K562 (cell line): Measurements from ENCODE around the gene GOLGA6L24. TPM values are rescaled to one million over a fixed set of nuclear protein-coding genes. Genes with fewer than 3 reads are reported as not detected.

Experiments used
- polyA plus RNA-seq, 8 experiments: library from polyadenylated mRNA; depleted of rRNA in 4 of 8; stranded (reverse) in 5 of 8; unstranded in 3 of 8; fragments of >200 nt; fragmentation: Nextera tagmentation in 2 of 8; fragmentation: Illumina TruSeq in 1 of 8; extraction: Ambion mirVana in 2 of 8; extraction: Trizol in 1 of 8; gene quantifications; 2 replicates each; pipeline versions ENCODE4 v1.2.1 to v1.2.3, GENCODE V29; 2011 to 2014; ENCODE audit warnings: inconsistent platforms in 1 of 8, missing spikeins in 1 of 8
- small RNA-seq: library from RNA; depleted of rRNA; stranded (forward); fragments of <200 nt; gene quantifications from one replicate; pipeline ENCODE3, GENCODE V24; 2014
- total RNA-seq, 7 experiments: library from RNA; depleted of rRNA in 6 of 7; stranded (reverse); fragments of >200 nt in 6 of 7; fragmentation: Illumina TruSeq in 2 of 7; extraction: Trizol in 2 of 7; gene quantifications; 2 replicates each; pipeline versions ENCODE4 v1.2.1 to v1.2.3, GENCODE V29; 2011 to 2021; ENCODE audit warnings: low replicate concordance in 1 of 7

GOLGA6L24 gene
- total and polyA plus RNA-seq, 9 of the 15 experiments (the other 6 are each of a cell fraction or from before 2014, with no cell fraction given): not detected

Small RNA genes lying within 50 kb of the gene (small RNA-seq; reads per million reads assigned to genes)
- gene AC091304.5 (not detected), gene RN7SL238P (not detected)

Other genes with a start within 250 kb of the GOLGA6L24 start
- 41.0 and 54.1 TPM in 2 replicates for gene HERC2, start 35.9 kb downstream of the GOLGA6L24 start, total RNA-seq (2014; rRNA removed)
- 48.0 and 52.5 TPM in 2 replicates for gene HERC2, start 35.9 kb downstream of the GOLGA6L24 start, total RNA-seq (2014; rRNA removed; fragmentation: Illumina TruSeq; extraction: Trizol)
- 37.5 and 42.6 TPM in 2 replicates for gene HERC2, start 35.9 kb downstream of the GOLGA6L24 start, total RNA-seq (2015; rRNA removed; fragmentation: Illumina TruSeq; extraction: Trizol)
- gene HERC2, start 35.9 kb downstream of the GOLGA6L24 start, total RNA-seq (2021): 66.2 and 76.9 TPM in 2 replicates
- gene HERC2, start 35.9 kb downstream of the GOLGA6L24 start, polyA plus RNA-seq (2011; rRNA removed): 30.5 and 33.0 TPM in 2 replicates
- 60.7 and 84.0 TPM in 2 replicates for gene HERC2, start 35.9 kb downstream of the GOLGA6L24 start, polyA plus RNA-seq (2014; fragmentation: Illumina TruSeq; extraction: Trizol)
- gene HERC2, start 35.9 kb downstream of the GOLGA6L24 start, polyA plus RNA-seq (2014; fragmentation: Nextera tagmentation; extraction: Ambion mirVana): 10 to 100 TPM; 10.6 to 12.4 TPM
- gene HERC2, start 35.9 kb downstream of the GOLGA6L24 start, polyA plus RNA-seq (2014; rRNA removed): 51.0 and 54.2 TPM in 2 replicates
- not detected in 2 replicates for gene GOLGA8F, start 20.6 kb upstream of the GOLGA6L24 start, total RNA-seq (2014; rRNA removed)
- 0.04 TPM in 1 of 2 replicates, not detected in the other for gene GOLGA8F, start 20.6 kb upstream of the GOLGA6L24 start, total RNA-seq (2014; rRNA removed; fragmentation: Illumina TruSeq; extraction: Trizol)
- not detected in 2 replicates for gene GOLGA8F, start 20.6 kb upstream of the GOLGA6L24 start, total RNA-seq (2015; rRNA removed; fragmentation: Illumina TruSeq; extraction: Trizol)
- not detected in 2 replicates for gene GOLGA8F, start 20.6 kb upstream of the GOLGA6L24 start, total RNA-seq (2021)
- gene GOLGA8F, start 20.6 kb upstream of the GOLGA6L24 start, polyA plus RNA-seq (2011; rRNA removed): 0.06 TPM in 1 of 2 replicates, not detected in the other
- not detected in 2 replicates for gene GOLGA8F, start 20.6 kb upstream of the GOLGA6L24 start, polyA plus RNA-seq (2014; fragmentation: Illumina TruSeq; extraction: Trizol)
- not detected for gene GOLGA8F, start 20.6 kb upstream of the GOLGA6L24 start, polyA plus RNA-seq (2014; fragmentation: Nextera tagmentation; extraction: Ambion mirVana)
- gene GOLGA8F, start 20.6 kb upstream of the GOLGA6L24 start, polyA plus RNA-seq (2014; rRNA removed): 0.04 TPM in 1 of 2 replicates, not detected in the other
- gene GOLGA8G, start 174.9 kb upstream of the GOLGA6L24 start, total RNA-seq (2014; rRNA removed): not detected in 2 replicates
- gene GOLGA8G, start 174.9 kb upstream of the GOLGA6L24 start, total RNA-seq (2014; rRNA removed; fragmentation: Illumina TruSeq; extraction: Trizol): 0.10 TPM in 1 of 2 replicates, not detected in the other
- gene GOLGA8G, start 174.9 kb upstream of the GOLGA6L24 start, total RNA-seq (2015; rRNA removed; fragmentation: Illumina TruSeq; extraction: Trizol): 0.07 TPM in 1 of 2 replicates, not detected in the other
- gene GOLGA8G, start 174.9 kb upstream of the GOLGA6L24 start, total RNA-seq (2021): not detected in 2 replicates
- gene GOLGA8G, start 174.9 kb upstream of the GOLGA6L24 start, polyA plus RNA-seq (2011; rRNA removed): not detected in 2 replicates
- gene GOLGA8G, start 174.9 kb upstream of the GOLGA6L24 start, polyA plus RNA-seq (2014; fragmentation: Illumina TruSeq; extraction: Trizol): 0.03 TPM in 1 of 2 replicates, not detected in the other
- gene GOLGA8G, start 174.9 kb upstream of the GOLGA6L24 start, polyA plus RNA-seq (2014; fragmentation: Nextera tagmentation; extraction: Ambion mirVana): under 1 TPM in 1 of 2 experiments, not detected in 1; 0.03 TPM
- 0.04 TPM in 1 of 2 replicates, not detected in the other for gene GOLGA8G, start 174.9 kb upstream of the GOLGA6L24 start, polyA plus RNA-seq (2014; rRNA removed)
- gene GOLGA6L25, start 195.5 kb upstream of the GOLGA6L24 start, total RNA-seq (2014; rRNA removed): not detected in 2 replicates
- not detected in 2 replicates for gene GOLGA6L25, start 195.5 kb upstream of the GOLGA6L24 start, total RNA-seq (2014; rRNA removed; fragmentation: Illumina TruSeq; extraction: Trizol)
- not detected in 2 replicates for gene GOLGA6L25, start 195.5 kb upstream of the GOLGA6L24 start, total RNA-seq (2015; rRNA removed; fragmentation: Illumina TruSeq; extraction: Trizol)
- gene GOLGA6L25, start 195.5 kb upstream of the GOLGA6L24 start, total RNA-seq (2021): not detected in 2 replicates
- gene GOLGA6L25, start 195.5 kb upstream of the GOLGA6L24 start, polyA plus RNA-seq (2011; rRNA removed): not detected in 2 replicates
- not detected in 2 replicates for gene GOLGA6L25, start 195.5 kb upstream of the GOLGA6L24 start, polyA plus RNA-seq (2014; fragmentation: Illumina TruSeq; extraction: Trizol)
- gene GOLGA6L25, start 195.5 kb upstream of the GOLGA6L24 start, polyA plus RNA-seq (2014; fragmentation: Nextera tagmentation; extraction: Ambion mirVana): not detected
- gene GOLGA6L25, start 195.5 kb upstream of the GOLGA6L24 start, polyA plus RNA-seq (2014; rRNA removed): not detected in 2 replicates